Measurements from ENCODE around the gene SRRM5.

DNA sequence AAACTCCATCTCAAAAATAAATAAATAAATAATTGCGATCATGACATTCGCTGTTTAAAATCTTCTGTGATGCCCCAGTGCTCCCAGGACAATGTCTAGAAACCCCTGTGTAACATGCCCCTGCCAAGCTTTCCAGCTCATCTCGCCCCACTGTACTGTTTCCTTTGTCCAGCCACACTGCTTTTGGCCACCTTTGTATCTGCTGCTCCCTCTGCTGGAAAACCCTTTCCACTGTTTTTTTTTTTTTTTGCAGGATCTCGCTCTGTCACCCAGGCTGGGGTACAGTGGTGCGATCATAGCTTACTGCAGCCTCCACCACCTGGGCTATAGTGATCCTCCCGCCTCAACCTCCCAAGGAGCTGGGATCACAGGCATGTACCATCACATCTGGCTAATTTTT, 50.6 kb downstream of the SRRM5 start:
- TF ChIP-seq, protein P1, sequence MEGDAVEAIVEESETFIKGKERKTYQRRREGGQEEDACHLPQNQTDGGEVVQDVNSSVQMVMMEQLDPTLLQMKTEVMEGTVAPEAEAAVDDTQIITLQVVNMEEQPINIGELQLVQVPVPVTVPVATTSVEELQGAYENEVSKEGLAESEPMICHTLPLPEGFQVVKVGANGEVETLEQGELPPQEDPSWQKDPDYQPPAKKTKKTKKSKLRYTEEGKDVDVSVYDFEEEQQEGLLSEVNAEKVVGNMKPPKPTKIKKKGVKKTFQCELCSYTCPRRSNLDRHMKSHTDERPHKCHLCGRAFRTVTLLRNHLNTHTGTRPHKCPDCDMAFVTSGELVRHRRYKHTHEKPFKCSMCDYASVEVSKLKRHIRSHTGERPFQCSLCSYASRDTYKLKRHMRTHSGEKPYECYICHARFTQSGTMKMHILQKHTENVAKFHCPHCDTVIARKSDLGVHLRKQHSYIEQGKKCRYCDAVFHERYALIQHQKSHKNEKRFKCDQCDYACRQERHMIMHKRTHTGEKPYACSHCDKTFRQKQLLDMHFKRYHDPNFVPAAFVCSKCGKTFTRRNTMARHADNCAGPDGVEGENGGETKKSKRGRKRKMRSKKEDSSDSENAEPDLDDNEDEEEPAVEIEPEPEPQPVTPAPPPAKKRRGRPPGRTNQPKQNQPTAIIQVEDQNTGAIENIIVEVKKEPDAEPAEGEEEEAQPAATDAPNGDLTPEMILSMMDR (IDR thresholded peaks at IDR 0.05; ENCODE audit: low read depth, low read length): no peak
- TF ChIP-seq POLR2A (IDR thresholded peaks at IDR 0.05; ENCODE audit: extremely low read depth, insufficient read length): no peak

All from NB4 (cell line).